Subcutaneous adipose tissue (tissue), 4 donors: ENCODE measurements around the gene RIMS1. TPM values are rescaled to one million over a fixed set of nuclear protein-coding genes. Genes with fewer than 3 reads are reported as not detected.

ENCODE experiments used
- CTCF ChIP-seq: fragments of 450-650 bp; IDR thresholded peaks from one replicate; pipeline ENCODE4 v1.5.1; 2016; ENCODE audit warnings: low read depth, mild to moderate bottlenecking, control low read depth, antibody characterized with exemption, moderate library complexity
- total RNA-seq, 4 donors: library from RNA; depleted of rRNA; stranded (reverse); fragments of >200 nt; gene quantifications; one replicate each; pipeline ENCODE4 v1.1.0, GENCODE V29; 2016

The RIMS1 gene
- total RNA-seq: 1 to 10 TPM in 2 of 4 donors, under 1 TPM in 2; 0.19 to 2.1 (median 1.3) TPM

DNA sequence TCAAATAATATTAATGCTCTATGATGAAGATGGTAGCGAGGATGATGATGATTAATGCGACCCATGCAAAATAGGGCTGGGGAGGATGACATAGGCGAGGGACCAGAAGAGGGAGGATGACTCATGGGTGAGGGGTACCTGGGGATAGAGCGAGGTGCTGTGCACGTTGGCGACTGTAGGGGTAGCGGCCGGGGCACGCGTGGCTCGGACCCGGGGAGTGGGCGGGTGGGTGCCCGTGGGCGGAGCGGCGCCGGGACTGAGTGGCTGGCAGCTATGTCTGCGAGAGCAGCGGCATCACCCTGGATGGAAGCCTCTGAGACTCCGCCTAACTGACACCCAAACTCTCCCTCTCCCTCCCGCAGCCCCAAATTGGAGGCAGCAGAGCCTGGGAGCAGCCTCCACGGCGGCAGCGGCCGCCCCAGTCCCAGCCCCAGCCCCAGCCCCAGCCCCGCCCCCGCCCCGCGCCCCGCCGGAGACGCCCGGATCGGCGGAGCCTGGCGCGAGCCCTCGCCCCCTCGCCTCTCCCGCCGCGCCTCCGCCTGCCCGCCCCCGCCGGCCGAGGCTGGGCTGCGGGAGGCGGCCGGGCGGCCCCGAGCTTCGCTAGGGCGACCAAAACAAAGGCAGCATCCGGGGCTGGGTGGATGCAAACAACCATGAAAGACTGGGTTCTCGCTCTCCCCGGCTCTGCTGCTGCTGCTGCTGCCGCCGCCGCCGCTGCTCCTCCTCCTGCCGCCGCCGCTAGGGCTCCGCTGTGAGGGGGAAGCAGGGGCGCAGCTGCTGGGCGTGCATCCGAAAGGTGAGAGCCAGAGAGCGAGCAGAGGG is at the start of gene RIMS1:
TSS of gene RIMS1 (plus strand) at position 367 of the 822 bp plus-strand sequence. CDS start 474 bp downstream, outside the sequence.
- no peak for TF ChIP-seq CTCF

GRCh38 chr6:71851214-71851613 is 35.1 kb upstream of the RIMS1 start:
- TF ChIP-seq CTCF: no peak

- no peak for TF ChIP-seq CTCF
Measured at GRCh38 chr6:71852948-71853347, 33.4 kb upstream of the RIMS1 start.

GRCh38 chr6:71855406-71855805 is 30.9 kb upstream of the RIMS1 start:
- TF ChIP-seq CTCF: no peak

DNA sequence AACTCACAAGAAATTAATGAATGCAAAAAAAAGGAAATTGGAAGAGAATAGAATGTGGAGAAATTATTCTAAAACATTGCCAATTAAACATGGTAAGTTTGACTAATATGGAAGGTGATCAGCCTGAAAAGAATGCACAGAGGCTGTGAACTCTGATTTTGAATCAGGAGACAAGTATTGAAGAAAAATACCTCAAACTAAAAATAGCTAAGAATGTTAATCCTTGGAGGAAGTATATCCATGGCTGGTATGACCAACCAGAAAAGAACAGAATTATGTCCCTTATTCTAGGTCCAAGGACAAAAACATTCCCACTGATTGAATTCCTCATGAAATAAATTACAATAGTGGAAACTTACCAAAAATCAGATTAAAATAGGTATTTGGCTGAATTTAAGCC is 7.3 kb upstream of the RIMS1 start:
- no peak for TF ChIP-seq CTCF

DNA sequence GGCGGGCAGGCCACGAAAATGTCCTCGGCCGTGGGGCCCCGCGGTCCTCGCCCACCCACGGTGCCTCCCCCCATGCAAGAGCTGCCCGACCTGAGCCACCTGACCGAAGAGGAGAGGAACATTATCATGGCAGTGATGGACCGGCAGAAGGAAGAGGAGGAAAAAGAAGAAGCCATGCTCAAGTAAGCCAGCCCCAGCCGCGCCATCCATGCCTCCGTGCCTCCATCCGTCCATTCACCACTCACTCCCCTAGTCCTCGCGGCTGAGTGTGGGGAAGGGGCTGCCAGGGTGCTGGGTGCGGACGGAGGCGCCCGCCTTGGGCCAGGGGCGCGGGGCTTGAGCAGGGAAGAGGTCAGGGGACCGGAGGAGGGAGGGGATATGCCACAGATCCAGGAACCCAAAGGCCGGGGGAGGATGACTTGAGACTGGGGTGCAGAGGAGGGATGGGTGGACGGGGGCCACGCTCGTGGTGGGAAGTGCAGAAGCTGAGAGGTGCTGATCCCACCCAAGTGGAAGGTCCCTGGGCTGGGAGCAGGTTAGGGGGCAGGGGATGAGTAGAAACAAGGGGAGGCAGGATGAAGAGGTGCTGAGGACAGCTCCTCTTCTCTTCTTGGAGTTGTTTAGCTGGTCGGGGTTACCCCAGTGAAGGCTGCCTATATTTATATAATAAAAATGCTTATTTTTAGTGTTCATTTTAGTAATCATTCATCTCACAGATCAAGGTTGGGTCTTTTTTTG is 825 bp downstream of the RIMS1 start:
- TF ChIP-seq CTCF: no peak

DNA sequence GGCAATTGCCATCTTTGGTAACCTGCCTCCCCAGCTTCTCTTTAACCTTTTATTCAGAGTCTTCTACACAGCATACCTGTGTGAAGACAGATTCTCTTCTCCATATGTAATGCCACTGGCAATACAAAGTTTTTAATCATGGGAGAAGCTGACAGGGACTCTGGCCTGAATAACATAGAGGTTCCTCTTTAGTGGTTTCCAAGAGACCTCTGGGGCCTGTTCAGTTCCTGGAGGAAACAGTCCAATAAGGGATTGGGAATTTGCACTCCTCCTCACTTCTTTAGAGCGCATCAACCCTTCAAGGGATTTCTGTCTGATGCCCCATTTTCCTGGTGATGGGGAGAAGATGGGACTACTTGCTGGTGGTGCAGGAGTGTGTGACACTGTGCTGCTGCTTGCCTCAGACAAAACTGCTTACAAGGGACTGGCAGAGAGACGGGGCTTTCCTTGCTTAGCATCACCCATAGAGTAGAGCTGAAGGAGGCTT is 1.4 kb downstream of the RIMS1 start:
- TF ChIP-seq CTCF: no peak
